IMR-90 (cell line): ENCODE measurements around the gene MYOF. TPM values are rescaled to one million over a fixed set of nuclear protein-coding genes. Genes with fewer than 3 reads are reported as not detected.

ENCODE experiments used
- ATAC-seq: fragments of 200-7000 bp; cut with Tn5 transposase; 2 replicates; pipeline ENCODE4 v1.9.1; 2020; ENCODE audit warnings: low read depth, mild to moderate bottlenecking, moderate library complexity
- BruUV-seq: library from RNA; stranded (reverse); fragments of 400-500 nt; replicated peaks from 2 replicates; lab custom pipeline; 2021; lab: Mats Ljungman, UMichigan
- CTCF ChIA-PET: fragments of 300-600 bp; formaldehyde crosslinking; extraction: SDS; loops from one replicate; lab custom pipeline; 2021; ENCODE audit warnings: antibody characterized with exemption; lab: Yijun Ruan, JAX
- POLR2A ChIA-PET: fragments of 300-600 bp; sonication (Branson Sonifier 250); formaldehyde crosslinking; loops from one replicate; lab custom pipeline; 2022; ENCODE audit warnings: antibody characterized with exemption; ENCODE audit not compliant: unreplicated experiment; lab: Charles Lee
- DNase-seq: peaks from one replicate; pipeline ENCODE4 v3.0.0; 2013
- H2AFZ ChIP-seq: replicated peaks from 2 replicates; pipeline ENCODE3; 2013; ENCODE audit warnings: low read length, mild to moderate bottlenecking; ENCODE audit not compliant: poor library complexity
- H2AK5ac ChIP-seq: 2 replicates; pipeline ENCODE4 v1.6.1; 2013; ENCODE audit warnings: low read depth, low read length, inconsistent platforms
- H2AK9ac ChIP-seq: replicated peaks from 2 replicates; pipeline ENCODE3; 2013; ENCODE audit warnings: mild to moderate bottlenecking, low read depth, low read length, moderate library complexity; ENCODE audit not compliant: poor library complexity
- H2BK120ac ChIP-seq: 2 replicates; pipeline ENCODE4 v1.6.1; 2013; ENCODE audit warnings: low read depth, low read length, inconsistent platforms
- H2BK15ac ChIP-seq: 3 replicates; pipeline ENCODE4 v1.6.1; 2013; ENCODE audit warnings: low read depth, low read length, inconsistent platforms
- H2BK20ac ChIP-seq: 2 replicates; pipeline ENCODE4 v1.6.1; 2013; ENCODE audit warnings: low read depth, mild to moderate bottlenecking, inconsistent platforms, low read length, moderate library complexity
- H2BK5ac ChIP-seq: 2 replicates; pipeline ENCODE4 v1.6.1; 2013; ENCODE audit warnings: mild to moderate bottlenecking, low read depth, low read length, inconsistent platforms; ENCODE audit not compliant: poor library complexity, severe bottlenecking
- H3K14ac ChIP-seq: replicated peaks from 2 replicates; pipeline ENCODE4 v1.6.1; 2013; ENCODE audit warnings: low read depth, low read length, inconsistent platforms
- H3K18ac ChIP-seq: 2 replicates; pipeline ENCODE4 v1.6.1; 2013; ENCODE audit warnings: low read depth, low read length, control low read depth
- H3K23ac ChIP-seq: 2 replicates; pipeline ENCODE4 v1.6.1; 2013; ENCODE audit warnings: low read depth, low read length, inconsistent platforms
- H3K27ac ChIP-seq: 2 replicates; pipeline ENCODE4 v1.5.1; 2013; ENCODE audit warnings: mild to moderate bottlenecking, control low read depth, low read length; ENCODE audit not compliant: insufficient read depth
- H3K27me3 ChIP-seq: 2 replicates; pipeline ENCODE4 v1.6.1; 2013; ENCODE audit warnings: low read length; ENCODE audit not compliant: control insufficient read depth, insufficient read depth
- H3K36me3 ChIP-seq: 2 replicates; pipeline ENCODE4 v1.6.1; 2013; ENCODE audit warnings: low read length, mixed read lengths; ENCODE audit not compliant: control insufficient read depth, insufficient read depth
- H3K4ac ChIP-seq: 2 replicates; pipeline ENCODE4 v1.6.1; 2013; ENCODE audit warnings: low read depth, low read length, inconsistent platforms
- H3K4me1 ChIP-seq: 2 replicates; pipeline ENCODE4 v1.6.1; 2013; ENCODE audit warnings: low read length, mixed read lengths; ENCODE audit not compliant: control insufficient read depth, insufficient read depth
- H3K4me2 ChIP-seq: 2 replicates; pipeline ENCODE4 v1.6.1; 2013; ENCODE audit warnings: low read depth, mild to moderate bottlenecking, control low read depth, low read length, moderate library complexity
- H3K4me3 ChIP-seq: 2 replicates; pipeline ENCODE4 v1.5.1; 2013; ENCODE audit warnings: low read depth, mild to moderate bottlenecking, control low read depth, low read length, moderate library complexity; ENCODE audit not compliant: insufficient read depth
- H3K56ac ChIP-seq: 2 replicates; pipeline ENCODE4 v1.6.1; 2013; ENCODE audit warnings: low read length, inconsistent platforms; ENCODE audit not compliant: insufficient read depth; ENCODE audit errors: extremely low read depth
- H3K79me1 ChIP-seq, 2 experiments: 2 replicates each; pipeline ENCODE4 v1.6.1; 2013; ENCODE audit warnings: low read length in 2 of 2, inconsistent platforms in 1 of 2, low read depth in 1 of 2
- H3K9ac ChIP-seq: 2 replicates; pipeline ENCODE4 v1.6.1; 2013; ENCODE audit warnings: low read depth, low read length, control low read depth
- H3K9me1 ChIP-seq: 2 replicates; pipeline ENCODE4 v1.6.1; 2013; ENCODE audit warnings: low read length, inconsistent platforms; ENCODE audit not compliant: insufficient read depth
- H3K9me3 ChIP-seq: 2 replicates; pipeline ENCODE4 v1.6.1; 2013; ENCODE audit warnings: low read length; ENCODE audit not compliant: control insufficient read depth, insufficient read depth
- H4K20me1 ChIP-seq: 2 replicates; pipeline ENCODE4 v1.6.1; 2013; ENCODE audit warnings: low read length, inconsistent platforms; ENCODE audit not compliant: insufficient read depth
- H4K5ac ChIP-seq: 2 replicates; pipeline ENCODE4 v1.6.1; 2013; ENCODE audit warnings: mild to moderate bottlenecking, low read depth, low read length, control low read depth
- H4K8ac ChIP-seq, 2 experiments: 2 replicates each; pipeline ENCODE4 v1.6.1; 2013; ENCODE audit warnings: low read depth in 2 of 2, low read length in 2 of 2, control low read depth in 1 of 2, inconsistent platforms in 1 of 2
- H4K91ac ChIP-seq: 2 replicates; pipeline ENCODE4 v1.6.1; 2013; ENCODE audit warnings: low read depth, low read length, inconsistent platforms; ENCODE audit not compliant: insufficient read depth
- CEBPB ChIP-seq: IDR thresholded peaks from 2 replicates; pipeline ENCODE4 v1.6.1; 2012; ENCODE audit warnings: low read depth, low read length, improper control_type of control experiment
- NFE2L2 ChIP-seq: fragments of 150-350 bp; IDR thresholded peaks from 2 replicates; pipeline ENCODE4 v1.6.1; 2016; ENCODE audit warnings: low read depth, mild to moderate bottlenecking, low read length
- RCOR1 ChIP-seq: IDR thresholded peaks from 2 replicates; pipeline ENCODE4 v1.6.1; 2012; ENCODE audit warnings: mild to moderate bottlenecking, low read length, improper control_type of control experiment; ENCODE audit not compliant: insufficient replicate concordance
- RFX5 ChIP-seq: IDR thresholded peaks from 2 replicates; pipeline ENCODE4 v1.8.0; 2012; ENCODE audit warnings: low read depth, mild to moderate bottlenecking, low read length, moderate library complexity
- USF2 ChIP-seq: fragments of 150-350 bp; IDR thresholded peaks from 2 replicates; pipeline ENCODE4 v1.6.1; 2017; ENCODE audit warnings: mild to moderate bottlenecking, antibody characterized with exemption, low read length, low read depth
- WGBS, 2 experiments: methylation state at CpG; one replicate each; pipeline versions ENCODE4 v1.1.5 to v1.1.7; 2013; ENCODE audit warnings: missing lambda C conversion rate in 2 of 2; ENCODE audit not compliant: insufficient read length in 1 of 2; ENCODE audit errors: extremely low coverage in 2 of 2; 5-methylcytosine and 5-hydroxymethylcytosine counted together
- dilution Hi-C: fragments of 300-500 bp; cut with HindIII; formaldehyde crosslinking; loops from one replicate; pipeline ENCODE4 v1.14.3; 2018; ENCODE audit warnings: low sequenced_read_pairs; ENCODE audit not compliant: unreplicated experiment
- in situ Hi-C: fragments of 300-500 bp; cut with MboI; formaldehyde crosslinking; loops from 3 replicates; pipeline ENCODE4 v1.14.3; 2019; ENCODE audit warnings: low sequenced_read_pairs, inconsistent platforms, mixed read lengths
- intact Hi-C: fragments of 100-400 bp; cut with micrococcal nuclease; formaldehyde crosslinking; loops from 2 replicates; pipeline ENCODE4 v1.10.0; 2022
- polyA plus RNA-seq, 3 experiments: library from polyadenylated mRNA; depleted of rRNA; stranded (reverse); fragments of >200 nt; gene quantifications; 2 replicates each; pipeline ENCODE4 v1.2.3, GENCODE V29; 2012; ENCODE audit warnings: low replicate concordance in 1 of 3
- total RNA-seq: library from RNA; depleted of rRNA; stranded (reverse); fragments of >200 nt; gene quantifications from 2 replicates; pipeline ENCODE4 v1.2.3, GENCODE V29; 2012

The MYOF gene
- total and polyA plus RNA-seq, 2 of the 4 experiments (the other 2 are of a cell fraction): 221 to 281 TPM

GRCh38 chr10:93378997-93379730 is 103.0 kb downstream of the MYOF start:
- Histone ChIP-seq H3K56ac (peak overlapping the region; percentile 35), H2BK20ac (peak overlapping the region; percentile 87), H3K27me3 (no peaks in the 10 kb centered on the region), H3K9me3 (no peaks in the 10 kb centered on the region), H3K4me1 (peaks cover 23% of the 10 kb centered on the region), H2AK5ac (peak overlapping the region; percentile 95), H3K4ac (peak overlapping the region; percentile 93), H3K23ac (peak overlapping the region; percentile 73), H3K36me3 (peaks cover 36% of the 10 kb centered on the region), H3K9me1 (peaks cover 20% of the 10 kb centered on the region), H2BK15ac (peak overlapping the region; percentile 97), H3K27ac (peak overlapping the region; percentile 37), H4K91ac (peak overlapping the region; percentile 77), H3K4me3 (no peak overlapping the region), H2AK9ac (peak overlapping the region; percentile 56), H2AFZ (no peak overlapping the region), H3K9ac (no peak overlapping the region), H4K20me1 (peaks cover 4% of the 10 kb centered on the region; the same call in 1 of the 2 replicates), H2BK5ac (peak overlapping the region; percentile 95), H3K14ac (peak overlapping the region; percentile 89), H3K4me2 (peak overlapping the region; percentile 27; the same call in 1 of the 2 replicates), H4K5ac (peak overlapping the region; percentile 74; the same call in 1 of the 2 replicates), H4K8ac (peak overlapping the region; percentile 72), H3K18ac (peak overlapping the region; percentile 58; the same call in 1 of the 2 replicates), H2BK120ac (peak overlapping the region; percentile 89), H3K79me1 (peaks cover 46 to 67% of the 10 kb centered on the region in 2 experiments)
- WGBS, 2 experiments: no CpG with 5 or more reads among the region's 3 CpGs
- intact Hi-C loops: loop anchor here (10.0 kb wide), 1 partner anchor 306 kb away; no protein-coding TSS in a partner anchor
- dilution Hi-C loops: no loop called here
- DNase-seq (peak; percentile 32), ATAC-seq (no peak)
- CTCF ChIA-PET: interaction anchor here (0.7 to 1.3 kb wide), 3 partner anchors 92 to 132 kb away, joined by 3 to 4 read pairs (median 3); partner anchors contain the start of gene MYOF
- POLR2A ChIA-PET: interaction anchor here (0.6 kb wide), 1 partner anchor 103 kb away, joined by 3 read pairs; the partner anchor contains the start of gene MYOF
- BruUV-seq: no TSS peak
- in situ Hi-C loops: loop anchor here (5.0 kb wide), 1 partner anchor 103 kb away; the partner anchor contains the start of gene MYOF
- TF ChIP-seq RCOR1: no peak
- TF ChIP-seq USF2: no peak
- TF ChIP-seq CEBPB: no peak
- no peak for TF ChIP-seq NFE2L2
- TF ChIP-seq RFX5: no peak
